Measurements from ENCODE around the gene CARD10. TPM values are rescaled to one million over a fixed set of nuclear protein-coding genes. Genes with fewer than 3 reads are reported as not detected.
A peak's percentile ranks its signal among the peaks of the same experiment; 100 is the strongest.
"Not testable (repeated sequence)": the region's sequence is repeated elsewhere in the genome, so short reads cannot be mapped to it uniquely, and the experiment has no call there.

Gene CARD10
- total RNA-seq, 4 donors from 2014 or later = 11.6 to 24.1 (median 20.9) TPM

GRCh38 chr22:37533995-37534394, 14.8 kb upstream of the CARD10 start:
- Histone ChIP-seq H3K4me3 (no peak overlapping the region), H3K27ac (no peak overlapping the region), H3K4me1 (peaks cover 0 to 17% (median 2%) of the 10 kb centered on the region in 3 donors), H3K27me3 (no peaks in the 10 kb centered on the region), H3K9me3 (no peaks in the 10 kb centered on the region), H3K36me3 (no peaks in the 10 kb centered on the region)
- no peak for DNase-seq
- WGBS, 2 donors = 12 to 13% methylated on average over 9 of the region's 9 CpGs
- TF ChIP-seq CTCF (IDR thresholded peaks at IDR 0.05) (no peak), POLR2A (IDR thresholded peaks at IDR 0.05) (no peak)
- intact Hi-C loops (cut with DNase I) = no loop called here

- no peak overlapping the region for H3K27ac ChIP-seq
- no peaks in the 10 kb centered on the region for H3K9me3 ChIP-seq
- DNase-seq = no peak
- peaks cover 0 to 34% (median 16%) of the 10 kb centered on the region in 3 donors for H3K4me1 ChIP-seq
- peaks cover 0 to 7% (median 0%) of the 10 kb centered on the region in 4 donors for H3K27me3 ChIP-seq
- no peak for TF ChIP-seq CTCF (IDR thresholded peaks at IDR 0.05)
- TF ChIP-seq POLR2A (IDR thresholded peaks at IDR 0.05) = no peak
- intact Hi-C loops (cut with DNase I) = no loop called here
- no peak overlapping the region for H3K4me3 ChIP-seq
- WGBS, 2 donors = 40 to 62% methylated on average over 2 of the region's 2 CpGs
- H3K36me3 ChIP-seq = no peaks in the 10 kb centered on the region
These were observed 10.6 kb upstream of the CARD10 start for GRCh38 chr22:37529652-37530345.

- intact Hi-C loops (cut with DNase I); H3K27ac ChIP-seq; H3K9me3 ChIP-seq; DNase-seq; H3K4me3 ChIP-seq; H3K36me3 ChIP-seq: not testable (repeated sequence)
- Histone ChIP-seq H3K4me1 (peaks cover 0 to 33% (median 16%) of the 10 kb centered on the region in 3 donors), H3K27me3 (peaks cover 0 to 26% (median 0%) of the 10 kb centered on the region in 4 donors)
- 81 to 90% methylated on average over 8 to 9 of the region's 9 CpGs for WGBS, 2 donors
These were observed 8.7 kb upstream of the CARD10 start for GRCh38 chr22:37527952-37528351.

GRCh38 chr22:37527081-37527752, 8.0 kb upstream of the CARD10 start:
- H3K9me3 ChIP-seq; intact Hi-C loops (cut with DNase I); H3K4me3 ChIP-seq; H3K36me3 ChIP-seq; DNase-seq: not testable (repeated sequence)
- Histone ChIP-seq H3K4me1 (peaks cover 0 to 33% (median 16%) of the 10 kb centered on the region in 3 donors), H3K27me3 (peaks cover 0 to 33% (median 0%) of the 10 kb centered on the region in 4 donors), H3K27ac (peak overlapping the region in 2 of 4 donors; percentile 44 to 68)
- 70 to 82% methylated on average over 6 to 9 of the region's 9 CpGs for WGBS, 2 donors

- H3K4me3 ChIP-seq = no peak overlapping the region
- no peaks in the 10 kb centered on the region for H3K9me3 ChIP-seq
- H3K27ac ChIP-seq = peak overlapping the region; percentile 13 to 68 (median 40)
- H3K27me3 ChIP-seq = peaks cover 0 to 41% (median 0%) of the 10 kb centered on the region in 4 donors
- TF ChIP-seq CTCF (IDR thresholded peaks at IDR 0.05) (no peak), POLR2A (IDR thresholded peaks at IDR 0.05) (no peak)
- 20 to 63% methylated on average over 1 to 4 of the region's 12 CpGs for WGBS, 2 donors
- DNase-seq = no peak
- intact Hi-C loops (cut with DNase I) = no loop called here
- peaks cover 0 to 33% (median 16%) of the 10 kb centered on the region in 3 donors for H3K4me1 ChIP-seq
- H3K36me3 ChIP-seq = no peaks in the 10 kb centered on the region
These were observed 7.2 kb upstream of the CARD10 start for GRCh38 chr22:37526376-37526775.

- intact Hi-C loops (cut with DNase I) = no loop called here
- Histone ChIP-seq H3K36me3 (no peaks in the 10 kb centered on the region), H3K27me3 (peaks cover 0 to 47% (median 0%) of the 10 kb centered on the region in 4 donors), H3K4me1 (peaks cover 0 to 33% (median 16%) of the 10 kb centered on the region in 3 donors), H3K9me3 (no peaks in the 10 kb centered on the region), H3K27ac (peak overlapping the region; percentile 13 to 68 (median 40)), H3K4me3 (no peak overlapping the region)
- no peak for TF ChIP-seq POLR2A (IDR thresholded peaks at IDR 0.05)
- DNase-seq = no peak
- WGBS, 2 donors = 31 to 75% methylated on average over 1 to 4 of the region's 7 CpGs
These were observed 6.6 kb upstream of the CARD10 start for GRCh38 chr22:37525746-37526350.

Data from esophagus squamous epithelium (tissue), 5 donors.